Kidney (tissue), 14 donors: ENCODE data around the gene SAG. TPM values are rescaled to one million over a fixed set of nuclear protein-coding genes. Genes with fewer than 3 reads are reported as not detected.

Experiments
- DNase-seq, 5 donors: peaks; one replicate each; pipeline ENCODE4 v3.0.0-alpha.2; 2013 to 2020
- FAIRE-seq: peaks from 2 replicates; lab custom pipeline; 2012; peaks lifted over from hg19 to GRCh38; lab: Jason Lieb, UNC
- H3K27ac ChIP-seq, 2 donors: one replicate each; pipeline ENCODE4 v1.7.0; 2013; ENCODE audit warnings: low read depth in 2 of 2, low read length in 2 of 2, inconsistent platforms in 1 of 2
- H3K27me3 ChIP-seq: one replicate; pipeline ENCODE4 v1.7.1; 2013; ENCODE audit warnings: low read length, inconsistent platforms; ENCODE audit not compliant: control insufficient read depth, insufficient read depth
- H3K36me3 ChIP-seq, 3 donors: one replicate each; pipeline versions ENCODE4 v1.7.0 to v1.7.1; 2013; ENCODE audit warnings: low read length in 3 of 3, control low read depth in 1 of 3, inconsistent platforms in 1 of 3; ENCODE audit not compliant: insufficient read depth in 3 of 3, control insufficient read depth in 2 of 3
- H3K4me1 ChIP-seq, 3 donors: one replicate each; pipeline versions ENCODE4 v1.7.0 to v1.7.1; 2013; ENCODE audit warnings: low read length in 3 of 3, inconsistent platforms in 1 of 3, low read depth in 1 of 3; ENCODE audit not compliant: control insufficient read depth in 2 of 3, insufficient read depth in 2 of 3
- H3K4me3 ChIP-seq, 3 donors: one replicate each; pipeline versions ENCODE4 v1.7.0 to v1.8.1; 2013; ENCODE audit warnings: low read length in 3 of 3, control low read depth in 1 of 3, inconsistent platforms in 1 of 3
- H3K9ac ChIP-seq, 3 donors: one replicate each; pipeline versions ENCODE4 v1.7.0 to v1.7.1; 2013; ENCODE audit warnings: low read length in 3 of 3, control low read depth in 1 of 3, inconsistent platforms in 1 of 3
- H3K9me3 ChIP-seq, 3 donors: one replicate each; pipeline versions ENCODE4 v1.7.0 to v1.7.1; 2013; ENCODE audit warnings: low read length in 3 of 3, control low read depth in 1 of 3, inconsistent platforms in 1 of 3; ENCODE audit not compliant: control insufficient read depth in 2 of 3, insufficient read depth in 1 of 3
- intact Hi-C: fragments of 100-400 bp; cut with DNase I; formaldehyde crosslinking; loops from one replicate; pipeline ENCODE4 v1.11.1; 2022
- polyA plus RNA-seq: library from polyadenylated mRNA; stranded (reverse); fragments of 350-450 nt; fragmentation: Illumina TruSeq; extraction: RNeasy Lipid Tissue Mini Kit (QIAGEN cat#74804); gene quantifications from one replicate; pipeline ENCODE4 v1.2.3, GENCODE V29; 2014; ENCODE audit warnings: low read depth, low replicate concordance; ENCODE audit not compliant: insufficient read depth
- total RNA-seq: library from RNA; stranded (reverse); fragmentation: NEBNext Ultra II Directional; extraction: Animal tissue kit (Norgen Biotek cat#: 25700); gene quantifications from one replicate; pipeline ENCODE4 v1.2.1, GENCODE V29; 2021
- TF ChIP-seq, protein P1 (sequence below): IDR thresholded peaks from 3 replicates; pipeline ENCODE4 v1.5.1; 2012; ENCODE audit warnings: mild to moderate bottlenecking, moderate library complexity, borderline replicate concordance; ENCODE audit not compliant: insufficient read depth; ENCODE audit errors: extremely low read depth
- donor health status: control.
- donor health status: control.
- donor health status: control.
- donor health status: control.
- donor health status: control.
- donor health status: DM: yes; HTN: yes; CAD: no.
- donor health status: Normal renal cell carcinoma (clear cell type).

SAG gene
- total and polyA plus RNA-seq, 2 donors from 2014 or later: not detected

DNA sequence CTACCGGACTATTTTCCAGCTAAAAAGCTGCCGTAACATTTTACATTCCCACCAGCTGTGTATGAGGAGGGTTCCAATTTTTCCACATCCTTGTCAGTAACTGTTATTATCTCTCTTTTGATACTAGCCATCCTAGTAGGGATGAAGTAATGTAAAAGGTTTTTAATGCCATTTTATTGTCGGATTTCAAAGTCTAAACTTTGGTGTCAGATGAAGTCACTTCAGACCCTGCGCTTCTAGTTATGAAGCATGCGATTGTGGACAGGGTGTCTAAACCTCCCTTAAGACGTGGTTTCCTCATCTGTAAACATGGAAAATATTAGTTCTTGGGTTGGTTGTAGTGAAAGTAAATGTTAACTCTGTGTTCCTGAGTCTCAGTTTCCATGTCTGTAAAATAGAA is 51.3 kb downstream of the SAG start:
- DNase-seq: no peak
- intact Hi-C loops: no loop called here
- no peak overlapping the region for H3K27ac ChIP-seq
- H3K27me3 ChIP-seq: no peaks in the 10 kb centered on the region
- peaks cover 0 to 3% (median 0%) of the 10 kb centered on the region in 3 donors for H3K9me3 ChIP-seq
- no peaks in the 10 kb centered on the region for H3K36me3 ChIP-seq
- no peak overlapping the region for H3K4me3 ChIP-seq
- H3K4me1 ChIP-seq: peaks cover 0 to 7% (median 4%) of the 10 kb centered on the region in 3 donors
- H3K9ac ChIP-seq: no peak overlapping the region
- TF ChIP-seq, protein P1, sequence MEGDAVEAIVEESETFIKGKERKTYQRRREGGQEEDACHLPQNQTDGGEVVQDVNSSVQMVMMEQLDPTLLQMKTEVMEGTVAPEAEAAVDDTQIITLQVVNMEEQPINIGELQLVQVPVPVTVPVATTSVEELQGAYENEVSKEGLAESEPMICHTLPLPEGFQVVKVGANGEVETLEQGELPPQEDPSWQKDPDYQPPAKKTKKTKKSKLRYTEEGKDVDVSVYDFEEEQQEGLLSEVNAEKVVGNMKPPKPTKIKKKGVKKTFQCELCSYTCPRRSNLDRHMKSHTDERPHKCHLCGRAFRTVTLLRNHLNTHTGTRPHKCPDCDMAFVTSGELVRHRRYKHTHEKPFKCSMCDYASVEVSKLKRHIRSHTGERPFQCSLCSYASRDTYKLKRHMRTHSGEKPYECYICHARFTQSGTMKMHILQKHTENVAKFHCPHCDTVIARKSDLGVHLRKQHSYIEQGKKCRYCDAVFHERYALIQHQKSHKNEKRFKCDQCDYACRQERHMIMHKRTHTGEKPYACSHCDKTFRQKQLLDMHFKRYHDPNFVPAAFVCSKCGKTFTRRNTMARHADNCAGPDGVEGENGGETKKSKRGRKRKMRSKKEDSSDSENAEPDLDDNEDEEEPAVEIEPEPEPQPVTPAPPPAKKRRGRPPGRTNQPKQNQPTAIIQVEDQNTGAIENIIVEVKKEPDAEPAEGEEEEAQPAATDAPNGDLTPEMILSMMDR: no peak
- no peak for FAIRE-seq

DNA sequence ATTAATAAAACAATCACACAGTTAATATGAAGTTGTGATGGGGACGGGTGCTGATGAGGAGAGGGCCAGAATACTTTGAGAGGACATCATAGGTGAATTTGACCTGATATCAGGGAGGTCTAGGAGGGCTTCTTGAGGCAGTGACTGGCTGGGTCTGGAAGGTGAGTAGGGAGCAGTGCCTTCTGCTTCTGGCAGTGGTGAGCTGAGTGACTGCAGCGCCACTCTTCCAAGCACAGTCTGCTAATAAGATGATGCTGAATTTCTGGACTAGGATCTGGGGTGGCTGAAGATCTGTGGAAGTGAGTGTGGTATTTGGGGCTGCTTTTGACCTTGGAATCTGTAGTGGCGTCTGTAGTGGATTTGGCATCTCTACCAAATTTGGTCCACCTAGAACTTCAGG is 52.2 kb downstream of the SAG start:
- peaks cover 0 to 3% (median 0%) of the 10 kb centered on the region in 3 donors for H3K9me3 ChIP-seq
- no peak for FAIRE-seq
- H3K9ac ChIP-seq: no peak overlapping the region
- no peak for DNase-seq
- no peaks in the 10 kb centered on the region for H3K27me3 ChIP-seq
- intact Hi-C loops: no loop called here
- H3K4me1 ChIP-seq: peaks cover 0 to 7% (median 4%) of the 10 kb centered on the region in 3 donors
- TF ChIP-seq, protein P1: no peak
- H3K4me3 ChIP-seq: no peak overlapping the region
- H3K27ac ChIP-seq: no peak overlapping the region
- H3K36me3 ChIP-seq: no peaks in the 10 kb centered on the region

DNA sequence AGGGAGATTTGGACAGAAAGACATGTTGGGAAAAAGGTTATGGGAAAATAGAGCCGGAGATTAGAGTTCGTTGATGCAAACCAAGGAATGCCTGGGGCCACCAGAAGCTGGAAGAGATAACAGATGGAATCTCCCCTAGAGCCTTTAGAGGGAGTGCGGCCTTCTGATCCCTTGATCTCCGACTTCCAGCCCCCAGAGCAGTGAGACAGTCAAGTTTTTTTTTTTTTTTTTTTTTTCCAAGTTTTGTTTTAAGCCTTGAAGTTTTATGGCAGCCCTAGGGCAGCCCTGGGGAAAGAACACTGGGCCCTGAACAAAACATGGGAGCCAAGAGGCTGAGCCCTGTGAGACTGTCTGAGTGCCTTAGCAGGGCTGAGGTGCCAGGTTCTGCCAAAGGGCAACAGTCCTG is 53.2 kb downstream of the SAG start:
- H3K27me3 ChIP-seq: no peaks in the 10 kb centered on the region
- no peak overlapping the region for H3K9ac ChIP-seq
- H3K4me1 ChIP-seq: peaks cover 0 to 4% (median 1%) of the 10 kb centered on the region in 3 donors
- FAIRE-seq (no peak), DNase-seq (no peak)
- intact Hi-C loops: no loop called here
- no peak overlapping the region for H3K27ac ChIP-seq
- H3K4me3 ChIP-seq: no peak overlapping the region
- peaks cover 0 to 3% (median 0%) of the 10 kb centered on the region in 3 donors for H3K9me3 ChIP-seq
- no peaks in the 10 kb centered on the region for H3K36me3 ChIP-seq
- TF ChIP-seq, protein P1: no peak

DNA sequence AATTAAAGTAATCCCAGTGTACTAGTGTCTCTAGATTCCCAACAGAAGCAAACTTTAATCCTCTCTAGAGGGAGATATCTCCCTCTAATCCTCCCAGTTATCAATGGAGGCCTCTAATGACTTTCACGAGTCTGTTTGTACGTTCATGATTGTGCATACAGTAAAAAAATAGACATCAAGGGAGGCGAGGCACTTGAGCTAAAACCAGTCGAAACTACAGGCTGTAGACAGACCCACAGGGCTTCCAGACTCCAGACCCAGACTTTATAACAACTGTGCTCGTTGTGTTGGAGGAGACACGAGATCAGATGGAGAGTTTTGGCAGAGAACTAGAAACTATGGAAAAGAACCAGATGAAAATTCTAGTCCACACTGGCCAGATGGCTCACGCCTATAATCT is 53.7 kb downstream of the SAG start:
- no peak overlapping the region for H3K9ac ChIP-seq
- peaks cover 0 to 3% (median 0%) of the 10 kb centered on the region in 3 donors for H3K9me3 ChIP-seq
- H3K27me3 ChIP-seq: no peaks in the 10 kb centered on the region
- intact Hi-C loops: no loop called here
- no peak for DNase-seq
- no peak for FAIRE-seq
- TF ChIP-seq, protein P1: no peak
- peaks cover 0 to 4% (median 0%) of the 10 kb centered on the region in 3 donors for H3K4me1 ChIP-seq
- H3K4me3 ChIP-seq: no peak overlapping the region
- H3K27ac ChIP-seq: no peak overlapping the region
- no peaks in the 10 kb centered on the region for H3K36me3 ChIP-seq
